ENCODE results near the gene AP4S1. TPM values are rescaled to one million over a fixed set of nuclear protein-coding genes. Genes with fewer than 3 reads are reported as not detected.

The AP4S1 gene
- total and polyA plus RNA-seq, 7 donors: 4.2 to 13.9 (median 6.0) TPM

- intact Hi-C loops (cut with DNase I): loop anchor here (5.0 to 10.0 kb wide), 2 partner anchors 38 to 231 kb away; no protein-coding TSS in a partner anchor
- H3K4me3 ChIP-seq: no peak overlapping the region
- WGBS, 3 donors: 94 to 97% (median 95%) methylated on average over 3 of the region's 3 CpGs
- peaks cover 3 to 99% of the 10 kb centered on the region in 2 donors for H3K36me3 ChIP-seq (ENCODE audit: insufficient read depth in 1 of 2, low read depth in 1 of 2)
- ATAC-seq (no peak), DNase-seq (no peak)
- no peaks in the 10 kb centered on the region for H3K9me3 ChIP-seq
- no peak for TF ChIP-seq CTCF (IDR thresholded peaks at IDR 0.05)
- H3K4me1 ChIP-seq: peaks cover 12% of the 10 kb centered on the region
- no peaks in the 10 kb centered on the region for H3K27me3 ChIP-seq (ENCODE audit: insufficient read depth in 3 of 3, low read length in 2 of 3)
- H3K27ac ChIP-seq: no peak overlapping the region
These were observed 98.7 kb downstream of the AP4S1 start for GRCh38 chr14:31124197-31124596.

- Histone ChIP-seq H3K4me3 (no peak overlapping the region), H3K27ac (no peak overlapping the region), H3K36me3 (ENCODE audit: insufficient read depth in 1 of 2, low read depth in 1 of 2) (peaks cover 3 to 97% of the 10 kb centered on the region in 2 donors), H3K27me3 (ENCODE audit: insufficient read depth in 3 of 3, low read length in 2 of 3) (no peaks in the 10 kb centered on the region), H3K4me1 (peaks cover 11% of the 10 kb centered on the region), H3K9me3 (no peaks in the 10 kb centered on the region)
- intact Hi-C loops (cut with DNase I): loop anchor here in 1 of 2 donors (10.0 kb wide), 1 partner anchor 230 kb away; no protein-coding TSS in a partner anchor
- ATAC-seq (peak in 3 of 4 donors; percentile 4 to 71 (median 45)), DNase-seq (no peak)
- 54 to 64% (median 57%) methylated on average over 6 of the region's 6 CpGs for WGBS, 3 donors
- TF ChIP-seq CTCF (IDR thresholded peaks at IDR 0.05): no peak
These were observed 99.8 kb downstream of the AP4S1 start for GRCh38 chr14:31125231-31125630.

GRCh38 chr14:31126680-31127079 lies 101.2 kb downstream of the AP4S1 start:
- 91 to 96% (median 96%) methylated on average over 7 of the region's 7 CpGs for WGBS, 3 donors
- intact Hi-C loops (cut with DNase I): loop anchor here in 1 of 2 donors (10.0 kb wide), 1 partner anchor 228 kb away; no protein-coding TSS in a partner anchor
- H3K9me3 ChIP-seq: no peaks in the 10 kb centered on the region
- no peak for TF ChIP-seq CTCF (IDR thresholded peaks at IDR 0.05)
- no peaks in the 10 kb centered on the region for H3K27me3 ChIP-seq (ENCODE audit: insufficient read depth in 3 of 3, low read length in 2 of 3)
- peaks cover 11% of the 10 kb centered on the region for H3K4me1 ChIP-seq
- no peak for ATAC-seq
- H3K4me3 ChIP-seq: no peak overlapping the region
- DNase-seq: no peak
- H3K36me3 ChIP-seq (ENCODE audit: insufficient read depth in 1 of 2, low read depth in 1 of 2): peaks cover 3 to 97% of the 10 kb centered on the region in 2 donors
- H3K27ac ChIP-seq: no peak overlapping the region

- no peak overlapping the region for H3K4me3 ChIP-seq
- peaks cover 0 to 97% of the 10 kb centered on the region in 2 donors for H3K36me3 ChIP-seq (ENCODE audit: insufficient read depth in 1 of 2, low read depth in 1 of 2)
- no peaks in the 10 kb centered on the region for H3K9me3 ChIP-seq
- no peak for ATAC-seq
- TF ChIP-seq CTCF (IDR thresholded peaks at IDR 0.05): no peak
- no peaks in the 10 kb centered on the region for H3K27me3 ChIP-seq (ENCODE audit: insufficient read depth in 3 of 3, low read length in 2 of 3)
- DNase-seq: no peak
- H3K4me1 ChIP-seq: peaks cover 11% of the 10 kb centered on the region
- no peak overlapping the region for H3K27ac ChIP-seq
- intact Hi-C loops (cut with DNase I): loop anchor here in 1 of 2 donors (10.0 kb wide), 1 partner anchor 227 kb away; no protein-coding TSS in a partner anchor
These were observed 102.2 kb downstream of the AP4S1 start for GRCh38 chr14:31127690-31128089.
